Fibroblast of skin of left quadriceps (primary cell): ENCODE data around the gene FERMT2.
"Not testable (repeated sequence)": the region's sequence is repeated elsewhere in the genome, so short reads cannot be mapped to it uniquely, and the experiment has no call there.

Experiments
- DNase-seq, 2 experiments: peaks; one replicate each; pipeline ENCODE4 v3.0.0-alpha.2; 2013; ENCODE audit warnings: low read depth in 2 of 2

FERMT2 gene

GRCh38 chr14:52868911-52869618 lies 81.8 kb downstream of the FERMT2 start:
- no peak for DNase-seq

GRCh38 chr14:52864893-52865292 lies 86.0 kb downstream of the FERMT2 start:
- DNase-seq, result not testable (repeated sequence)

- DNase-seq, result peak in 1 of 2 experiments; percentile 13
Observed at GRCh38 chr14:52863334-52863700, 87.5 kb downstream of the FERMT2 start.

GRCh38 chr14:52862632-52863333 lies 88.1 kb downstream of the FERMT2 start:
- DNase-seq, result peak; percentile 61 to 67

GRCh38 chr14:52861403-52861802 lies 89.4 kb downstream of the FERMT2 start:
- no peak for DNase-seq

GRCh38 chr14:52860910-52861309 lies 89.9 kb downstream of the FERMT2 start:
- no peak for DNase-seq

GRCh38 chr14:52860209-52860608 lies 90.6 kb downstream of the FERMT2 start:
- DNase-seq, result no peak

GRCh38 chr14:52856139-52856538 lies 94.7 kb downstream of the FERMT2 start:
- no peak for DNase-seq

- no peak for DNase-seq
Observed at GRCh38 chr14:52853522-52853854, 97.4 kb downstream of the FERMT2 start.

GRCh38 chr14:52852810-52853521 lies 97.9 kb downstream of the FERMT2 start:
- no peak for DNase-seq

GRCh38 chr14:52850451-52850909 lies 100.4 kb downstream of the FERMT2 start:
- DNase-seq, result no peak

GRCh38 chr14:52848626-52849025 lies 102.2 kb downstream of the FERMT2 start:
- DNase-seq, result no peak

GRCh38 chr14:52846591-52846990 lies 104.3 kb downstream of the FERMT2 start:
- no peak for DNase-seq

- DNase-seq, result no peak
Observed at GRCh38 chr14:52845081-52845480, 105.8 kb downstream of the FERMT2 start.

GRCh38 chr14:52844262-52845060 lies 106.4 kb downstream of the FERMT2 start:
- DNase-seq, result no peak

GRCh38 chr14:52840877-52841276 lies 110.0 kb downstream of the FERMT2 start:
- no peak for DNase-seq

GRCh38 chr14:52837451-52837850 lies 113.4 kb downstream of the FERMT2 start:
- DNase-seq, result no peak

GRCh38 chr14:52836063-52836462 lies 114.8 kb downstream of the FERMT2 start:
- DNase-seq, result no peak

- DNase-seq, result no peak
Observed at GRCh38 chr14:52835122-52835903, 115.5 kb downstream of the FERMT2 start.

- DNase-seq, result peak; percentile 91
Observed at GRCh38 chr14:52834440-52834842, 116.4 kb downstream of the FERMT2 start.

- DNase-seq, result no peak
Observed at GRCh38 chr14:52833891-52834290, 117.0 kb downstream of the FERMT2 start.
